ENCODE measurements around the gene SLAMF9.

SLAMF9 gene

GRCh38 chr1:159946242-159947187 lies 7.5 kb downstream of the SLAMF9 start:
- no peak overlapping the region for H3K27ac Mint-ChIP-seq
- no peaks in the 10 kb centered on the region for H3K9me3 Mint-ChIP-seq
- H3K4me1 Mint-ChIP-seq: peaks cover 15% of the 10 kb centered on the region
- H3K4me3 Mint-ChIP-seq: no peak overlapping the region
- ATAC-seq (ENCODE audit: low read depth) (no peak), DNase-seq (ENCODE audit: low spot score in 2 of 2) (no peak)
- H3K27me3 Mint-ChIP-seq: peaks cover 26% of the 10 kb centered on the region
- peaks cover 2% of the 10 kb centered on the region for H3K36me3 Mint-ChIP-seq

- Mint-ChIP-seq H3K4me1 (peaks cover 15% of the 10 kb centered on the region), H3K9me3 (no peaks in the 10 kb centered on the region), H3K27ac (no peak within 1 kb of the TSS), H3K4me3 (peak within 1 kb of the TSS; percentile 71), H3K27me3 (peaks cover 21% of the 10 kb centered on the region), H3K36me3 (peaks cover 2% of the 10 kb centered on the region)
- peak in 1 of 2 donors; percentile 49 for DNase-seq (ENCODE audit: low spot score in 2 of 2)
- ATAC-seq (ENCODE audit: low read depth): peak; percentile 88
Measured at GRCh38 chr1:159945483-159946241, 8.4 kb downstream of the SLAMF9 start, which contains the start of gene IGSF9. Gene IGSF9, minus strand, starts transcription at chr1:159945613. Its CDS starts 2,159 bp downstream, at chr1:159943454.

GRCh38 chr1:159944623-159945455 lies 9.2 kb downstream of the SLAMF9 start:
- ATAC-seq (ENCODE audit: low read depth): no peak
- H3K36me3 Mint-ChIP-seq: peaks cover 2% of the 10 kb centered on the region
- DNase-seq (ENCODE audit: low spot score in 2 of 2): no peak
- H3K9me3 Mint-ChIP-seq: no peaks in the 10 kb centered on the region
- H3K4me1 Mint-ChIP-seq: peaks cover 19% of the 10 kb centered on the region
- peaks cover 20% of the 10 kb centered on the region for H3K27me3 Mint-ChIP-seq
- H3K4me3 Mint-ChIP-seq: peak overlapping the region; percentile 71
- H3K27ac Mint-ChIP-seq: no peak overlapping the region

GRCh38 chr1:159943908-159944622 lies 10.0 kb downstream of the SLAMF9 start:
- H3K27ac Mint-ChIP-seq: no peak overlapping the region
- DNase-seq (ENCODE audit: low spot score in 2 of 2) (no peak), ATAC-seq (ENCODE audit: low read depth) (no peak)
- peaks cover 20% of the 10 kb centered on the region for H3K4me1 Mint-ChIP-seq
- H3K36me3 Mint-ChIP-seq: peaks cover 2% of the 10 kb centered on the region
- H3K4me3 Mint-ChIP-seq: no peak overlapping the region
- peaks cover 19% of the 10 kb centered on the region for H3K27me3 Mint-ChIP-seq
- H3K9me3 Mint-ChIP-seq: no peaks in the 10 kb centered on the region

- no peak for ATAC-seq (ENCODE audit: low read depth)
- no peak overlapping the region for H3K4me3 Mint-ChIP-seq
- peaks cover 19% of the 10 kb centered on the region for H3K27me3 Mint-ChIP-seq
- H3K36me3 Mint-ChIP-seq: peaks cover 2% of the 10 kb centered on the region
- no peaks in the 10 kb centered on the region for H3K9me3 Mint-ChIP-seq
- no peak overlapping the region for H3K27ac Mint-ChIP-seq
- H3K4me1 Mint-ChIP-seq: peaks cover 27% of the 10 kb centered on the region
- DNase-seq (ENCODE audit: low spot score in 2 of 2): no peak
Measured at GRCh38 chr1:159943278-159943640, 10.8 kb downstream of the SLAMF9 start.

- H3K9me3 Mint-ChIP-seq: no peaks in the 10 kb centered on the region
- peaks cover 2% of the 10 kb centered on the region for H3K36me3 Mint-ChIP-seq
- H3K27ac Mint-ChIP-seq: no peak overlapping the region
- H3K4me1 Mint-ChIP-seq: peaks cover 32% of the 10 kb centered on the region
- peaks cover 17% of the 10 kb centered on the region for H3K27me3 Mint-ChIP-seq
- no peak overlapping the region for H3K4me3 Mint-ChIP-seq
- ATAC-seq (ENCODE audit: low read depth) (no peak), DNase-seq (ENCODE audit: low spot score in 2 of 2) (no peak)
Measured at GRCh38 chr1:159942632-159943277, 11.3 kb downstream of the SLAMF9 start.

- H3K27me3 Mint-ChIP-seq: peaks cover 17% of the 10 kb centered on the region
- H3K36me3 Mint-ChIP-seq: peaks cover 2% of the 10 kb centered on the region
- ATAC-seq (ENCODE audit: low read depth): no peak
- peaks cover 39% of the 10 kb centered on the region for H3K4me1 Mint-ChIP-seq
- H3K4me3 Mint-ChIP-seq: no peak overlapping the region
- no peaks in the 10 kb centered on the region for H3K9me3 Mint-ChIP-seq
- DNase-seq (ENCODE audit: low spot score in 2 of 2): no peak
- H3K27ac Mint-ChIP-seq: no peak overlapping the region
Measured at GRCh38 chr1:159941591-159942560, 12.2 kb downstream of the SLAMF9 start.

- Mint-ChIP-seq H3K4me3 (no peak overlapping the region), H3K36me3 (peaks cover 2% of the 10 kb centered on the region), H3K4me1 (peaks cover 45% of the 10 kb centered on the region), H3K27me3 (peaks cover 17% of the 10 kb centered on the region), H3K27ac (no peak overlapping the region), H3K9me3 (no peaks in the 10 kb centered on the region)
- DNase-seq (ENCODE audit: low spot score in 2 of 2) (no peak), ATAC-seq (ENCODE audit: low read depth) (no peak)
Measured at GRCh38 chr1:159941141-159941540, 12.9 kb downstream of the SLAMF9 start.

GRCh38 chr1:159940006-159940620 lies 13.9 kb downstream of the SLAMF9 start:
- no peak for DNase-seq (ENCODE audit: low spot score in 2 of 2)
- Mint-ChIP-seq H3K4me3 (no peak overlapping the region), H3K4me1 (peaks cover 47% of the 10 kb centered on the region), H3K27me3 (peaks cover 12% of the 10 kb centered on the region), H3K36me3 (no peaks in the 10 kb centered on the region), H3K27ac (no peak overlapping the region), H3K9me3 (no peaks in the 10 kb centered on the region)
- ATAC-seq (ENCODE audit: low read depth): no peak

GRCh38 chr1:159939678-159940002 lies 14.4 kb downstream of the SLAMF9 start:
- no peak overlapping the region for H3K27ac Mint-ChIP-seq
- H3K4me1 Mint-ChIP-seq: peaks cover 45% of the 10 kb centered on the region
- DNase-seq (ENCODE audit: low spot score in 2 of 2): no peak
- no peak for ATAC-seq (ENCODE audit: low read depth)
- peaks cover 7% of the 10 kb centered on the region for H3K27me3 Mint-ChIP-seq
- no peaks in the 10 kb centered on the region for H3K9me3 Mint-ChIP-seq
- no peaks in the 10 kb centered on the region for H3K36me3 Mint-ChIP-seq
- no peak overlapping the region for H3K4me3 Mint-ChIP-seq

- H3K27me3 Mint-ChIP-seq: peaks cover 6% of the 10 kb centered on the region
- ATAC-seq (ENCODE audit: low read depth) (no peak), DNase-seq (ENCODE audit: low spot score in 2 of 2) (no peak)
- H3K36me3 Mint-ChIP-seq: no peaks in the 10 kb centered on the region
- H3K4me1 Mint-ChIP-seq: peaks cover 44% of the 10 kb centered on the region
- H3K27ac Mint-ChIP-seq: peak overlapping the region; percentile 26
- no peaks in the 10 kb centered on the region for H3K9me3 Mint-ChIP-seq
- no peak overlapping the region for H3K4me3 Mint-ChIP-seq
Measured at GRCh38 chr1:159938905-159939677, 14.9 kb downstream of the SLAMF9 start.

Measured in memory B cell (primary cell).